Activated T-cell treated with anti-CD3 and anti-CD28 coated beads, Interleukin-2, amount 50 U/mL, for 1 hour (primary cell): ENCODE measurements around the gene RPL12.

ENCODE experiments used
- DNase-seq: peaks from one replicate; pipeline ENCODE4 v3.0.0-alpha.2; 2020

RPL12 gene

GRCh38 chr9:127437497-127438264, 13.5 kb downstream of the RPL12 start:
- DNase-seq = peak; percentile 34

- DNase-seq = no peak
Measured at GRCh38 chr9:127430415-127430814, 20.8 kb downstream of the RPL12 start.

- no peak for DNase-seq
Measured at GRCh38 chr9:127428348-127428747, 22.9 kb downstream of the RPL12 start.

- DNase-seq = no peak
Measured at GRCh38 chr9:127426756-127427155, 24.4 kb downstream of the RPL12 start.

- no peak for DNase-seq
Measured at GRCh38 chr9:127424676-127424999, 26.6 kb downstream of the RPL12 start.

GRCh38 chr9:127423934-127424675, 27.1 kb downstream of the RPL12 start, which contains the start of gene ZNF79:
Gene ZNF79 (plus strand): TSS chr9:127424382. CDS start chr9:127424788, 406 bp downstream.
- DNase-seq = peak; percentile 91

- DNase-seq = no peak
Measured at GRCh38 chr9:127423476-127423933, 27.7 kb downstream of the RPL12 start.

- DNase-seq = no peak
Measured at GRCh38 chr9:127422787-127423186, 28.4 kb downstream of the RPL12 start.

GRCh38 chr9:127422133-127422782, 28.9 kb downstream of the RPL12 start:
- no peak for DNase-seq

- no peak for DNase-seq
Measured at GRCh38 chr9:127421057-127421456, 30.1 kb downstream of the RPL12 start.

- no peak for DNase-seq
Measured at GRCh38 chr9:127419348-127419747, 31.9 kb downstream of the RPL12 start.

GRCh38 chr9:127418037-127418471, 33.2 kb downstream of the RPL12 start:
- DNase-seq = peak; percentile 51

- DNase-seq = no peak
Measured at GRCh38 chr9:127417131-127418036, 33.8 kb downstream of the RPL12 start.

GRCh38 chr9:127415657-127416056, 35.5 kb downstream of the RPL12 start:
- no peak for DNase-seq

- no peak for DNase-seq
Measured at GRCh38 chr9:127415141-127415540, 36.1 kb downstream of the RPL12 start.

- DNase-seq = no peak
Measured at GRCh38 chr9:127411122-127411521, 40.1 kb downstream of the RPL12 start.

GRCh38 chr9:127407492-127407843, 43.7 kb downstream of the RPL12 start:
- no peak for DNase-seq

GRCh38 chr9:127406799-127407491, 44.3 kb downstream of the RPL12 start:
- DNase-seq = no peak

- no peak for DNase-seq
Measured at GRCh38 chr9:127405344-127406125, 45.7 kb downstream of the RPL12 start.

GRCh38 chr9:127404631-127405030, 46.6 kb downstream of the RPL12 start:
- no peak for DNase-seq

- DNase-seq = no peak
Measured at GRCh38 chr9:127403507-127404192, 47.6 kb downstream of the RPL12 start.
